Ovary (tissue), 9 donors: ENCODE data around the gene DNMT1. TPM values are rescaled to one million over a fixed set of nuclear protein-coding genes. Genes with fewer than 3 reads are reported as not detected.
A peak's percentile ranks its signal among the peaks of the same experiment; 100 is the strongest.

Experiments
- DNase-seq, 5 donors: peaks; one replicate each; pipeline ENCODE4 v3.0.0-alpha.2; 2019 to 2020
- H3K27ac ChIP-seq, 2 donors: fragments of 200-600 bp; one replicate each; pipeline versions ENCODE4 v1.5.1 to v1.8.0; 2019 to 2022
- H3K27me3 ChIP-seq: fragments of 200-600 bp; one replicate; pipeline ENCODE4 v1.8.0; 2022
- H3K36me3 ChIP-seq: fragments of 200-600 bp; sonication (generic); one replicate; pipeline ENCODE4 v1.5.1; 2019
- H3K4me1 ChIP-seq: one replicate; pipeline ENCODE4 v1.8.1; 2013; ENCODE audit warnings: mild to moderate bottlenecking, moderate library complexity; ENCODE audit not compliant: insufficient read depth
- H3K4me3 ChIP-seq: fragments of 200-600 bp; sonication (generic); one replicate; pipeline ENCODE4 v1.5.1; 2017
- H3K9me3 ChIP-seq, 2 donors: fragments of 200-600 bp in 1 of 2; sonication (generic) in 1 of 2; one replicate each; pipeline versions ENCODE4 v1.5.1 to v1.8.1; 2013 to 2019; ENCODE audit warnings: mild to moderate bottlenecking in 1 of 2, moderate library complexity in 1 of 2
- EP300 ChIP-seq: sonication (generic); formaldehyde crosslinking; IDR thresholded peaks from one replicate; pipeline ENCODE4 v1.6.1; 2017; ENCODE audit warnings: antibody characterized with exemption
- POLR2A ChIP-seq: fragments of 450-650 bp; IDR thresholded peaks from one replicate; pipeline ENCODE4 v1.6.1; 2017; ENCODE audit warnings: antibody characterized with exemption, mild to moderate bottlenecking, moderate library complexity
- WGBS, 3 donors: extraction: QIAGEN DNeasy Blood & Tissue Kit in 1 of 3; methylation state at CpG; one replicate each; pipeline versions ENCODE4 v1.1.5 to v1.1.7; 2013 to 2017; 5-methylcytosine and 5-hydroxymethylcytosine counted together
- intact Hi-C, 4 donors: fragments of 100-400 bp; cut with DNase I; formaldehyde crosslinking; loops; one replicate each; pipeline versions ENCODE4 v1.11.0 to v1.15.1; 2022 to 2023
- polyA plus RNA-seq, 2 donors: library from polyadenylated mRNA; stranded (reverse); fragments of 200-250 nt in 1 of 2; fragments of 350-450 nt in 1 of 2; fragmentation: Illumina TruSeq in 1 of 2; extraction: RNeasy Lipid Tissue Mini Kit (QIAGEN cat#74804) in 1 of 2; gene quantifications; one replicate each; pipeline ENCODE4 v1.2.3, GENCODE V29; 2013 to 2014
- total RNA-seq, 7 donors: library from RNA; depleted of rRNA in 2 of 7; stranded (reverse); fragments of >200 nt in 2 of 7; fragmentation: NEBNext Ultra II Directional in 3 of 7; extraction: Animal tissue kit (Norgen Biotek cat#: 25700) in 3 of 7; gene quantifications; one replicate each; pipeline versions ENCODE4 v1.1.0 to v1.2.4, GENCODE V29; 2016 to 2023
- TF ChIP-seq, protein P1 (sequence below), 3 donors: fragments of 450-650 bp in 2 of 3; fragments of 200-600 bp in 1 of 3; IDR thresholded peaks; one replicate each; pipeline versions ENCODE4 v1.5.1 to v1.8.0; 2016 to 2022; ENCODE audit warnings: antibody characterized with exemption in 3 of 3, mild to moderate bottlenecking in 1 of 3
- donor health status: DM: no; HTN: no; CAD: no; lungs with moderate emphysema.
- donor health status: DM: no; HTN: no; CAD: no.
- donor health status: Bipolar disorder and iron deficiency.
- donor health status: DM: yes; HTN: yes; CAD: no.
- donor health status: DM: no; HTN: no; CAD: no.
- donor health status: DM: yes; HTN: yes; CAD: no.

Gene DNMT1
- total and polyA plus RNA-seq, 9 donors, result 19.8 to 74.2 (median 41.8) TPM

DNA sequence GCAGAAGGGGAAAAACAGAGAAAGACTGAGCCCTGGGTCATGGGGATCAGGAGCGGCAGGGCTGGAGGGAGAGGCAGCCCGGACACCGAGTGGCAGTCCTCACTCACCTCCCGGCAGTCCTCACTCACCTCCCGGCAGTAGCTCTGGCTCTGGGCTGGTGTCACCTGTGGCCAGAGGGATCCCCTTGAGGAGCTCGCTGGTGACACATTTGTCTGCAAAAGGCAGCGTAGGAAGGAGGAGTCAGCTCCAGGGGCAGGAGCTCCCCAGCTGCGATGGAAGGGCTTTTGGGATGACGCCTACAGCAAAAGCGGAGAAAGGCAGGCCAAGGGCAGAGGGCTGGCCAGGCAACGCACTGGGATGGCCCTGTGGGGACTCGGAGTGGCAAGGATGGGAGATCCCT lies 75.8 kb downstream of the DNMT1 start:
- Histone ChIP-seq H3K4me1 (peaks cover 5% of the 10 kb centered on the region), H3K4me3 (peak overlapping the region; percentile 89), H3K27me3 (no peaks in the 10 kb centered on the region), H3K9me3 (no peaks in the 10 kb centered on the region), H3K27ac (peak overlapping the region in 1 of 2 donors; percentile 19), H3K36me3 (no peaks in the 10 kb centered on the region)
- DNase-seq, result no peak
- TF ChIP-seq POLR2A, result no peak
- TF ChIP-seq, protein P1, sequence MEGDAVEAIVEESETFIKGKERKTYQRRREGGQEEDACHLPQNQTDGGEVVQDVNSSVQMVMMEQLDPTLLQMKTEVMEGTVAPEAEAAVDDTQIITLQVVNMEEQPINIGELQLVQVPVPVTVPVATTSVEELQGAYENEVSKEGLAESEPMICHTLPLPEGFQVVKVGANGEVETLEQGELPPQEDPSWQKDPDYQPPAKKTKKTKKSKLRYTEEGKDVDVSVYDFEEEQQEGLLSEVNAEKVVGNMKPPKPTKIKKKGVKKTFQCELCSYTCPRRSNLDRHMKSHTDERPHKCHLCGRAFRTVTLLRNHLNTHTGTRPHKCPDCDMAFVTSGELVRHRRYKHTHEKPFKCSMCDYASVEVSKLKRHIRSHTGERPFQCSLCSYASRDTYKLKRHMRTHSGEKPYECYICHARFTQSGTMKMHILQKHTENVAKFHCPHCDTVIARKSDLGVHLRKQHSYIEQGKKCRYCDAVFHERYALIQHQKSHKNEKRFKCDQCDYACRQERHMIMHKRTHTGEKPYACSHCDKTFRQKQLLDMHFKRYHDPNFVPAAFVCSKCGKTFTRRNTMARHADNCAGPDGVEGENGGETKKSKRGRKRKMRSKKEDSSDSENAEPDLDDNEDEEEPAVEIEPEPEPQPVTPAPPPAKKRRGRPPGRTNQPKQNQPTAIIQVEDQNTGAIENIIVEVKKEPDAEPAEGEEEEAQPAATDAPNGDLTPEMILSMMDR (IDR thresholded peaks at IDR 0.05), result no peak
- no peak for TF ChIP-seq EP300
- intact Hi-C loops, result loop anchor here in 2 of 4 donors (10.0 kb wide), 2 partner anchors 106 to 126 kb away; no protein-coding TSS in a partner anchor
- WGBS, 3 donors, result 31 to 44% (median 33%) methylated on average over 11 to 12 of the region's 12 CpGs

DNA sequence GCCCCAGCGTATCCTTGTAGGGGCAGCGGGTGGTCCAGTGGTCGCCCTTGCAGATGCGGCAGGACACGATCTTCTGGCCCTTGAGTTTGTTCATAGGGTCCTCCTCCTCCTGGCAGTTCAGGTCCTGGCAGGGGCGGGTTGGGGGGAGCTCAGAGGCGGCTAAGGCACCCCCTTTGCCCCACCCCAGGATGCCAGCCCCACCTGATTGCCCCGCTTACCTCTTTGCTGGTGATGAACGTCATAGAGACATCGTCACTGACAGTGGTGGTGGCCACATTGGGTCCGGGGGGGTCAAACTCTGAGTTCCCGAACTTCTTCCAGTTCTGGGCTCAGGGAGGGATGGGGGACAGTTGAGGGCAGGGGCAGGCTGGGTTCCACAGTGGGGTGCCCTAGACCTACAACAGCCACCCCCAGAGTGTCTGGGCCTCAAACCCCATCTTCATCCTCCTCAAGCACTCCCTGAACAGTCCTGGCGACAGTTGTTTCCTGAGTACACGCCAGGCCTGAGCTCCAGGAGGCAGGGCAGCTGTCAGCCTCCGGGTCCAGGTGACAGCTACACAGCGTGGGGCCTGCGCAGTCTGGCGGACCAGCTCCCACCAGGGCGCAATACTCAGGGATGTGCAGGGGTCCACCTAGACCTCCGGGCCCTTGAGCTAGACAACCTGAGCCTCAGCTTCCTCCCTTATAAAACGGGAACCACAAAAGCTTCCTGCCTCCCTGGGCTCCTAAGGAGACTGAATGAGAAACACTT lies 77.7 kb downstream of the DNMT1 start:
- TF ChIP-seq EP300 (no peak), POLR2A (no peak)
- TF ChIP-seq, protein P1 (IDR thresholded peaks at IDR 0.05), result no peak
- no peak for DNase-seq
- Histone ChIP-seq H3K36me3 (no peaks in the 10 kb centered on the region), H3K27me3 (no peaks in the 10 kb centered on the region), H3K4me1 (peaks cover 5% of the 10 kb centered on the region), H3K27ac (no peak overlapping the region), H3K9me3 (no peaks in the 10 kb centered on the region), H3K4me3 (no peak overlapping the region)
- intact Hi-C loops, result loop anchor here in 2 of 4 donors (10.0 kb wide), 2 partner anchors 108 to 128 kb away; no protein-coding TSS in a partner anchor
- 88% methylated on average over 21 of the region's 21 CpGs for WGBS, 3 donors

DNA sequence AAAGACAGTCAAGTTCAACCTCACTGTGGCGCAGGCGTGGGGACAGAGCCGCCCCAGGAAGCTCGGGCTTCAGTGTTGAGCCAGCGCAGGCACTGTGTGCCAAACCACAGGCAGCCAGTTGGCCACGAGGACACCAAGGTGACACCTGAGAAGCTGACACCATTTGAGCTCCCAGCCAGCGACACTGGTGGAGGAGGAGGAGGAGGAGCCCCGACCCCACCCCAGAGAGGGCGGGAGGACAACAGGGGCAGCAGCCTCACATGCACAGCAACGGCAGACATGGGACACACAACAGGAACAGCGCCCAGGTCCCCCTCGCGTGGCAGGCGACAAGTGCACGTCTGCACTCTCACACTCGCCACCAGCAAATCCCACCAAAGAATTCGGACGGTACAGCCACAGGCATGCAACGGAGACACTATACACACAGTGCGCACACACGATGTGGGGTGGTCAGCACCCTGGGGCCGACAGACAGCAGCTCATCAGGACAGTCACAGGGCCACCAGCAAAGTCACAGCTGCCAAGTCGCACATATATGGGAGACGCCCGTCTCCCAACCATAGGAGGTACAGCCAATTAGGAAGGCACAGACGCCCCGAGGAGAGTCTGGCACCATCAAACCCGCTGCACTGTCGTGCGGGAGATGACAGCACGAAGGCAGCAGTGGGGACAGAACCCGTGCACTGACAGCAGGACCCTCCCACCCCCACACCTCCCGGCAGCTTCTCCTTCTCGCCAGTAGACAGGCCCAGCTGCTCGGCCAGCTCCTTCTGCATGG lies 78.5 kb downstream of the DNMT1 start:
- Histone ChIP-seq H3K4me1 (peaks cover 5% of the 10 kb centered on the region), H3K27me3 (no peaks in the 10 kb centered on the region), H3K4me3 (no peak overlapping the region), H3K27ac (no peak overlapping the region), H3K36me3 (no peaks in the 10 kb centered on the region), H3K9me3 (no peaks in the 10 kb centered on the region)
- no peak for DNase-seq
- intact Hi-C loops, result loop anchor here in 2 of 4 donors (10.0 kb wide), 2 partner anchors 109 to 129 kb away; no protein-coding TSS in a partner anchor
- TF ChIP-seq, protein P1 (IDR thresholded peaks at IDR 0.05), result no peak
- no peak for TF ChIP-seq EP300
- TF ChIP-seq POLR2A, result no peak
- 83 to 84% (median 83%) methylated on average over 33 to 35 of the region's 35 CpGs for WGBS, 3 donors

DNA sequence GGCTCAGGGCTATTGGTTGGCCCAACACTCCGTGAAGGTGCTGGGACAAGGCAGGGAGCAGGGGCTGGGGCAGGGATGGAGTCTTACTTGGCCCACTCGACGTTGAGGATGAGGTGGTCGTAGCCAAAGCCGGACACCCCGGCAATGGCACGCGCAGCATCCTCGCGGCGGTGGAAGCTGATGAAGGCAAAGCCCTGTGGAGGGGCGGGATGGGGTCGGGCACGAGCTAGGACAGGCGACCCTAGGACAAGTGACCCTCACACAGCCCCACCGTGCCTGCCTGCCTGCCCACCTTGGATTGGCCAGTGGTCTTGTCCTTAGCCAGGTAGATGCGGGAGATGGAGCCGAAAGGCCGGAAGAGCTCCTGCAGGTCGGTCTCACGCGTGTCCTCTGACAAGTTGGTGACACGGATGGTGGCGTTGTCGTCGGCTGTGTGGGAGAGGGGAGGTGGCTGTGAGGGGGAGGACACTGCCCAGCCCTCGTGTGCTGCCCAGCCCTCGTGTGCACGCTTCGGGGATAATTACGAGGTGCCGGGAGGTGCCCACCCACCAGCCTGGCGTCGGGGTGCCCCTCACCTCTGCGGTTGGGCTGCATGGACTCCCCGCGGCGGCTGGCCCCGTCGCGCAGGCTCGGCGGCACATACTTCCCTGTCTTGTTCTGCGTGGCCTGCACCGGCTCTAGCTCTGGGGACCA lies 79.2 kb downstream of the DNMT1 start:
- no peak for DNase-seq
- WGBS, 3 donors, result 79 to 80% (median 80%) methylated on average over 45 of the region's 45 CpGs
- Histone ChIP-seq H3K4me1 (peaks cover 5% of the 10 kb centered on the region), H3K27me3 (no peaks in the 10 kb centered on the region), H3K9me3 (no peaks in the 10 kb centered on the region), H3K27ac (no peak overlapping the region), H3K4me3 (no peak overlapping the region), H3K36me3 (no peaks in the 10 kb centered on the region)
- intact Hi-C loops, result loop anchor here in 2 of 4 donors (10.0 kb wide), 2 partner anchors 109 to 129 kb away; no protein-coding TSS in a partner anchor
- no peak for TF ChIP-seq POLR2A
- TF ChIP-seq EP300, result no peak
- TF ChIP-seq, protein P1 (IDR thresholded peaks at IDR 0.05), result no peak
